GM21515 (cell line): Measurements from ENCODE around the gene ERC2.
"Not testable (repeated sequence)": the region's sequence is repeated elsewhere in the genome, so short reads cannot be mapped to it uniquely, and the experiment has no call there.

Experiments
- ATAC-seq: cut with Tn5 transposase; IDR thresholded peaks from one replicate; pipeline ENCODE4 v1.9.1; 2021; ENCODE audit not compliant: unreplicated experiment

Gene ERC2

DNA sequence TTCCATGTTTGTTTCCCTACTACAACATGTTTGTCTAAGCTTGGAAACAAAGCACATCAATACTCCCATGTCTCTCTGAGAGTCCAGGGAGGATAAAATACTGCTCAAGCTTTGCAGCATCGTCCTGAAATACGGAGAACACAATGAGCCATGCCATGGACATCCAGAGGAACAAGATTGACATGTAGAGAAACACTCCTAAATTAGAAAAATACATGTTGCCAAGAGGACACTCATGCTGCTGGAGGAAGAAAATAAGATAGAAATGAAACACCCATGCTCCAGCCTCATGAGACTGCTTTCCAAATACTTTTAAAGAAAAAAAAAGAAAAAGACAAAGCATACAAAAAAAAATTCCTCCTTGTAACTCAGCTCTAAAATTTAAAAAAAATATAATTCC, 387.0 kb downstream of the ERC2 start:
- ATAC-seq, result no peak

DNA sequence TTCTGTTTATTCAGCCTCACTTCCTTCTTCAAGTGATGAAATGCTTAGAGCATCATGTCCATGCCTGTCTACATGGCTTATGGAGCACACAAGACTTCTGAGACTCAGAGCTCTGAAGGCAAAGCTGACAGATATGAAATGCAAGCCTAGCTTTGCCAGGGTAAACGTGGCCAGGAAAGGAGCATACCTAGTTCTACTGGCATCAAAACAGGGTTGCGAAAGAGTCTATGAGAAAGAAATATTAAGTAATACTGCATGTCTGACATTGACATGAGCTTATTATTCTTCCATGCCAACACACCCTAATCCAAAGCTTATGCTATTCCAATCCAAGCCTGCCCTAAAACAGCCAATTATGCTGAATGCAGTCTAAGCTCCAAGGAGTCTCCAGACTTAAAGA, 391.5 kb downstream of the ERC2 start:
- no peak for ATAC-seq

DNA sequence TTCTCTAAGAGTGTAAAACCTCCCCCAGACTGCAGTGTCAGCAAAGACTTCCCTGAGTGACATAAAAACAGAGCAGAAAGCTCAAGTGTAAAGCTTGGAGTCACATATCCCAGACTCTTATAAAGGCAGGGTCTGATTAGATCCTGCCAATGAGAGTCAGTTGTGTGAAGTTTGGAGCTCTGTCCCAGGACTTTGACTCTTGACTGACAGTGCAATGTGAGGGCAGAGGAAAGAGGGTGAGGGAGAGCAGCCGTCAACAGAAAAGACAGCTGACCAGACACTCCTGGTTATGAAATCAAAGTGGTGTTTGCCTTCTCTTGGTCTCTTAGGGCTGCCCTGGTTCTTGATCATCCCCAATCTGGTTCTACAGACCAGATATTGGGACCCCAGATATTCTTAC, 393.2 kb downstream of the ERC2 start:
- no peak for ATAC-seq

DNA sequence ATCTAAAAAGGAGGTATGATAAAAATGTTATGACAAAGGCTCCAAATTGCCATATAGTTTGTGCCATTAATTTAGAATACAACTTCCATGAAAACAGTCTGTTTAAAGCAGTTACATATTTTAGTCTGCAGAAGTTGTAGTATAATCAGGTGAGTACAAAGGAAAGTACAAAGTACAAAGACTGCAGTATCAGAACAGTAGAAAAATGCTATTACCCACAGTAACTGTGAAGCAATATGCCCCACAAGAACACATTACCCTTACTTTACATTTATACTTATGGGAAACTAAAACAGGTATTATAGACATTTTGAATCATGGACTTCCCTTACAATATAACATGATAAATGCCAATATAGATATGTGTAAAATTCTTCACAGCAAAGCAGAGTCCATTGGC, 398.5 kb downstream of the ERC2 start:
- ATAC-seq, result no peak

DNA sequence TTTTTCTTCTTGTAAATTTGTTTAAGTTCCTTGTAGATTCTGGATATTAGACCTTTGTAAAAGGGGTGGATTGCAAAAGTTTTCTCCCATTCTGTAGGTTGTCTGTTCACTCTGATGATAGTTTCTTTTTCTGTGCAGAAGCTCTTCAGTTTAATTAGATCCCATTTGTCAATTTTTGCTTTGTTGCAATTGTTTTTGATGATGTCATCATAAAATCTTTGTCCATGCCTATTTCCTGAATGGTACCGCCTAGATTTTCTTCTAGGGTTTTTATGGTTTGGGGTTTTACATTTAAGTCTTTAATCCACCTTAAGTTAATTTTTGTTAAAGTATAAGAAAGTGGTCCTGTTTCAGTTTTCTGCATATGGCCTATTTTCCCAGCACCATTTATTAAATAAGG, 401.9 kb downstream of the ERC2 start:
- ATAC-seq, result not testable (repeated sequence)

DNA sequence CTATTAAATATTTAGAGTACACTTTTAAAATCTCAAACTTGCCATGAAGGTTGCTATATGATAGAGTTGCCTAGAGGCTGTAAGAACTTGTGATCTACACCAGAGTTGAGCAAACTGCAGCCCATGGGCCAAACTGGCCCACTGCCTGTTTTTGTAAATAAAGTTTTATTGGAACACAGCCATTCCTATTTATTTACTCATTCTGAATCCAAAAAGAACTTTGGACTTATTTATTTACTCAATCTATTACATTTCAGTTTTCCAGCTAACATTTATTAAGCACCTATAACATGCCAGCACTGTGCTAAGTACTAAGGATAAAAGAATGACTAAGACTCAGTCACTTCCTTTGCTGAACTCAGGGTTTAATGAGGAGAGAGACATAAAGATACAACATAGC, 403.6 kb downstream of the ERC2 start:
- no peak for ATAC-seq

DNA sequence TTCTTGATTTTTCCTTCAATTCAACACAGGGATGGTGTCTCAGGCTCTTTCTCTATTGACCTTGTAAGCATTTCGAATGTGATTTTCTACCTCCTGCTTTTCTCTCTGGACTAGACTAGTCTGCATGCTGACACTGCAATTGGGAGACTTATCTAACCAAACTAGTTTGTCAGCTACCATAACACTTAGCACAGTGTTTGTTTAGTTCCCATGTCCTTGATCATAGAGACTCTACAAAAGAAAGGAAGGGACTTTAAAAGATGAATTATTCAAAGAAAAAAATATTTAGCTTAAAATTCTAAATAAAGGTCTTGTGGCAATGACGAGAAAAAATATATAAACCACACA, 407.0 kb downstream of the ERC2 start:
- no peak for ATAC-seq

DNA sequence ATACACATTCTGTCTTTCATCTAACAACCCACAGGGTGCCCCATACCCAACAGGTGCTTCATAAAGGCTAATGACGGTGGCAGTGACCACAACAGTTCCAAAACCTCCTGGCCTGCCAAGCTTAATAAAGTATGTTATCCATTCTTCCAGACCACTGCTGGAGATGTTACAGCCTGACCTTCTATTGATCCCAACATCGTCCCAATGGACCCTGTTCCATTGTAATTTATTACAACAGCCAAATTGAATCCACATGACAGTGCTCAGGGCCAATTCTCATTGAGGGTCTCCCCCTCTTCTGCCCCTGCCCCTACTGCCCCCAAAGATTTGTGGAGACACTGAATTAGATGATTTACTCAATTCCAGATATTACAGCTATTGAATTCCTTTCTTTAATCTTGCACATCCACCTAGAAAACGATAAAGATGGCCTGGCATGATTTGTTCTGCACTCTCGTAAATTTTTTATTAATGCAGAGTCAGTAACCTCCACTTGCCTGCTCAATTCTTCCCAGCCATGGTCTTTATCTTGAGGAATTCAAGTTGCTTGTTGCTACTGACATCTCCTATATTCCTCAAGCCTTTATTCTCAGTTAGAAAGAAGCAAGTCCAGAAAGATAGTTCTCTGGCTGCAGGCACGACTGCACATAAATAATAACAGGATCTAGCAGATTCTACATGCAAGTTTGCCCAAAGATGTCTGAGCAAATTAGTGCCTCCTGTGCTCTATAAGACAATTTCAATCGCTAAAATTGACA, 407.6 kb downstream of the ERC2 start:
- ATAC-seq, result no peak

DNA sequence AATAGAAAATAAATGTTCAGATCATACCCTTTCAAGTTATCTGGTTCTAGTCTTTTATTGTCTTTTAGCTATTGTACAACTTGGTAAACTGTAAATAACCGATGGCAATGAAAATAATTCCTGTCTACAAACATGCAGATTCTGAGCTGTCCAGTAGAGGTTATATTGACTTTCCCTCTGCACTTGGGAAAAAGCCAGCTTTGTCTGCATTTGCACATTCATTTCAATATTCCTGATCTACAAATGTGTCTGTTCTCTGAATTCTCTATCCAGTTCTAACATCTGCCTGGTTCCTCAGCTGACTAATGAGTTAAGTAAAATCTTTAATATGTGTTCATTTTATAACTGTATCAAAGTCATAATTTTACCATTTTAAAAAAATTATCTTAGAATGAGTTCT, 408.5 kb downstream of the ERC2 start:
- ATAC-seq, result no peak

DNA sequence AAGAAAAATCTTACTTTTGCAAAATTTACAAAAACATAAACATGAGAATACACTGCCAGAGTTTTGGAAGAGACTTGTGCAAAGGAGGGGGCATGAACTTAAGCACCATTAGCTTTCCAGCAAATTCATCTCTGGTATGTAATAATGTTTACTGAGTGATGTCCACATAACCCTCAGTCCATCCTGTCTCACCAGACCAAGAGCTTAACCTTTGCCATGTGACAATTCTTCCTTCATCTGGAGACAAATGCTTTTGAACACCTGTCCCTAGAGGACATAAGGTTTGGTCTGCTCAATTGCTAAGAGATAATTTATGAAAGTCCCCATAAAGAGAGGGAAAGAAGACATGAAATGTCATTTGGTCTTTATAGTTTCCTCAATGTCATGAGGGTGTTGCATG, 412.3 kb downstream of the ERC2 start:
- no peak for ATAC-seq

DNA sequence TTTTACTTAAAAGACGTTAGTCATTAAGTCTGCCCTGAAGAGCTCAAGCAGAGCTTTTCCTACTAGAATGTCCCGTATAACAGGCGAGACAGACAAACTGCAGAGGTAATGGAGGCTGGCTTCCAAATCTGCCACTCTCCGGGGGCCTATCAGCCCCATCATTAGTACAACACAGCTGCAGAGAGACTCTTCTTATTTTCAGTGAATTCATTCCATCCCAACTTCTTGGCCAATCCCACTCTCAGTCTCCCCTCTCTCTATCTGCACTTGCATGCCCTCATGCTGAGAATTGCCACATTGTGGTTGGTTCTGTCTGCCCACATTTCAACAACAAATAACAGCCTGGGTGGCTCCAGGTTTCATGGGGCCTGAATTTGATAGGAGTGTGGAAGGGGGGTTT, 412.7 kb downstream of the ERC2 start:
- no peak for ATAC-seq

DNA sequence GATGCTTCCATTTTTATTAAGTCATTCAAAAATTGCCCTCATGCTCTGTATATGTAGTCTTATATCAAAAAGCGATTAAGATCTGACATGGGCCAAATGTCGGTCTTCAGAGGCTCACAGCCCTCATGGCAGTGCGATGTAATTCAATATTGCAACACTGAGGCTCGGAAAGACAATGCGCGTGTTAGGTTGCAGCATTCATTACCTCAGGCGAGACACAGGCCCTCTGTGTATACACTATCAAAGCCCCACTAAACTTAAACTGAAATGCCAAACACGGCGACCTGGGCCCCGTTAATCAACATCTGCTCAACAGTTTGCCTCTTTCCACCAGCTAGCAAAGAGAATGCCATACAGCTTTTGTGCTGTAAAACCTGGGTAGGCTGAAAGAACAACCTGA, 413.4 kb downstream of the ERC2 start:
- no peak for ATAC-seq

DNA sequence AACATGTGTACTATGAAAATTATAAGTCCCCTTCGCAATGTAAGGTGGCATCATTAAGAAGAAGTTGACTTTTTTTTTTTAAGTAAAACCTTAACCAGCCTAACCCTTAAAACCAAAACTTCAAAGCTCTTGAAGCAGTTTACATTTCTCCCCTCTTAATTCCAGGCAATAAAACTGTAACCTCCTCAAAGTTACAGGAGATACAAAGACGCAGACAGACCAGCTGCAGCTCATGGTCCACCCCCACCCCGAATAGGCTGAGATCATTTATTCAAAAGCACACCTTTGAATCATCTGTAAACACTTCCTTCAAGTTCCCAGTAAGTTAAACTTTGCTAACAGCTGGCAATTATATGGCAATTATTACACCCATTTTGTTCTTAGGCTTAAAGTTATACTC, 414.5 kb downstream of the ERC2 start:
- ATAC-seq, result no peak

DNA sequence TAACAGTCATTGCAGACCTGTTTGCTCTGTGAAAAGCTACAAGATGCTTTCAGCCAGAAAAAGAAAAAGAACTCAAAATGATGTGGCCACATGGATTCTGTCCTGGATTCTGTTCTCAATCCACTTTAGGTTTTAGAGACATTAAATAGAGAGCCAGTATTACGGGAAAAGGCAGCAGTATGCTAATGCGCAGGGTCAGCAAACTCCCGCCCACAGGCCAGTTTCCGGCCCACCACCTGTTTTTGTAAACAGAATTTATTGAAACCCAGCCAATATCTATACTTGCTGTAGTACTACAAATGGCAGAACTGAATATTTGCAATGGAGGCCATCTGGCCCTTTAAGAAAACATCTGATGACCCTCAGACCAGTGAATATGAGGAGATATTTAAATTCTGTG, 416.1 kb downstream of the ERC2 start:
- no peak for ATAC-seq

DNA sequence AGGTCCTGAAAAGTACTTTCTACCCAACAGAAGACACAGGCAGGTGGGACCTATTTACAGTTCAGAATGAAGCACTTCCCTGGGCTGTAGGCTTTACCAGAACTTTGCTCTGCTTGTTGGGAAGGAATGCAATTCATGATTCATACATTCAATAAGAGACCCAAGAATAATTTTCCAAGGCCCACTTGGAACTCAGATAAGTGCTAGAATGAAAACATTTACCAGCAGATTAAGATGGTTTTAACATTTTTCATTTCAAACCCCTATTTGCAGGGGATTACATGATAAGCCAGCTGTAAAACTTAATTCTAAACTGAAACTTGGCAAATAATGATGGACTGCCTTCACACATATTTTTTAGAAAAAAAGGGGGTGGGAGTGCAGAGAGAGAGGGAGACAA, 417.2 kb downstream of the ERC2 start:
- no peak for ATAC-seq

DNA sequence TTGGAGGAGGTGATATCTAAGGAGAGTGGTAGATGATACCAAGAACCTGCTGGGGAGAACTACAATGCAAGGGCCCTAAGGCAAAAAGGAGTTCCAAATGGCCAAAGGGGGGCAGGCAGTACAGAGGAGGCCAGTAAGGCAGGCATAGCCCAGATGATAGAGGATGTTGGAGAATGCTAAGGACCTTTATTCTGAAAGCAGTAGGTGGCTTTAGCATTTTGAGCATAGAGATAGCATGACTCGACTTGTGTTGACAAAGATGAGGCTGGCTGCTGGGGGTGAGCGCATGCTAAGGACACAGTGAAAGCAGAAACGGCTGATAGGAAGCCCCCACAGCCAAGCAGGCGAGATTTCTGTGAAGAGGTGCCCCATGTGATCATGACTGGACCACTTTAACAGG, 419.3 kb downstream of the ERC2 start:
- no peak for ATAC-seq

DNA sequence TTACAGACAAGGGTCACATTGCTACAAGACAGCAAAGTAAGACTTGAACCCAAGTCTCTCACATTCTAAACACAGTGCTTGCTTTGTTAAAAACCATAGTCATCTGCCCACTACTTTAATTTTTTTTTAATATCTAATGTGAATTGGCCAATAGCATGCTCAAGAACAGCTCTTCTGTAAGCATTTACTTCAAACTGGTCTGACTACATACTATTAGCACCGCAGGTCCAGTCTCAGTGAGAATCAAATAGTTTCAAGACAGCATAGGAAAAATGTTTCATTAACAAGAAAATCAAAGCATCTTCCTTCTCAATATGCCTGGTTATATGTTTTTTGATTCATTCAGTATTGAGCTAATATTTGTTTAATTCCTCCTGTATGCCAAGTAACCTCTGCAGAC, 419.9 kb downstream of the ERC2 start:
- ATAC-seq, result no peak

DNA sequence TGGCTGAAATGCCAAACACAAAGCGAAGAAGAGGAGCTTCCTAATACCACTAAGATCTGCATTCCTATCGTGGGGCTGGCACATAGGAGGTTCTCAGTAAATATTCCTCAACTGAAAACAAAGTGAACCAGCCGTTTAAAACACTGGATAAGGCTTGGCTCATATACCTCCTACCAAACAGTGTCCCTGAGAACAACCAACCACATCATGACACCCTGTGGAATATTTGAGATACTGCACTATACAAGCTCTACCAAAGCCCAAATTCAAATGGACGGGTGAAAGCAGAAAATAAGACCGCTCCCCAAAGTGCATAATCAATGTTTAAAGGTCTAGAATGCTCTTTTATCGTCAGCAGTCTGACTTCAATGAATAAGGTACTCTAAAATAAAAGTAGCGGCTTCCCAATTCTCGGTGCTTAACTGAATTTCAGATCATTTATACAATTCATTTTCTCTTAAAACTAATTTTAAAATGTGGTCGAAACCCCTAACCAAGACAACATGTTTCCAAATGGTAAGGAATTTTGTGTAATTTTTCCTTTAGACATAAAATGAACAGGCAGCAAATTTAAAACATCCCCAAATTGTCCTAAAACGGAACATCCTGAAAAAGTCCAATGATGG, 425.8 kb downstream of the ERC2 start:
- ATAC-seq, result no peak

DNA sequence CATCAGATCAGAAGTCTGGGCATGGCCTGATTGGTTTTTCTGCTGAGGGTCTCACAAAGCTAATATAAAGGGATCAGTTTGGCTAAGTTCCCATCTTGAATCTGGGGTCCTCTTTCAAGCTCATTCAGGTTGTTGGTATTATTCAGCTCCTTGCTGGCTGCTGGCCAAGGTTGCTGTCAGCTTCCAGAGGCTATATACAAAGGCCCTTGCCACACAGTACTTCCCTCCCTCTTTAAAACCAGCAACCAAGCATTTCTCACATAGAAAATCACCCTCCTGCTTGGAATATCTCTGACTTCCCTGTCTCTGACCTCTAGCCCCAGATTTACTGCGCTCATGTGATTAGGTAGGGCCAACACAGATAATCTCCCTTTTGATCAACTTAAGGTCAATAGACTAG, 442.9 kb downstream of the ERC2 start:
- ATAC-seq, result no peak

DNA sequence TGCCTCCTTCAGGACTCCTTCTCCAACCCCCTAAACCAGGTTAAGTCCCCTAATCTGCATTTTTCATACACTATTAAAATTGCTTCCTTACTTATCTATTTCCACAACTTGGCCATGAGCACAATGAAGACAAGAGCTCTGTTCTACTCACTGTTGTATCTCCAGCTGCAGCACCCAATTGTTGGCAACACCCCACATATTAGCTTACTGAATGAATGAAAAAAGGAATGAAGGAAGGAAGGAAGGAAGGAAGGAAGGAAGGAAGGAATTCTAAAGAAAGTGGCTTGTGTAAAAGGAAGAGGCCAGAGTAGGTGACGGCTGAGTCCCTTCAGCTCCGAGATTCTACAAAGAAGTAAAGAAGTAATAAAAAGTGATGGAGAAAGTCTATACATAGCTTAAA, 444.7 kb downstream of the ERC2 start:
- ATAC-seq, result no peak

DNA sequence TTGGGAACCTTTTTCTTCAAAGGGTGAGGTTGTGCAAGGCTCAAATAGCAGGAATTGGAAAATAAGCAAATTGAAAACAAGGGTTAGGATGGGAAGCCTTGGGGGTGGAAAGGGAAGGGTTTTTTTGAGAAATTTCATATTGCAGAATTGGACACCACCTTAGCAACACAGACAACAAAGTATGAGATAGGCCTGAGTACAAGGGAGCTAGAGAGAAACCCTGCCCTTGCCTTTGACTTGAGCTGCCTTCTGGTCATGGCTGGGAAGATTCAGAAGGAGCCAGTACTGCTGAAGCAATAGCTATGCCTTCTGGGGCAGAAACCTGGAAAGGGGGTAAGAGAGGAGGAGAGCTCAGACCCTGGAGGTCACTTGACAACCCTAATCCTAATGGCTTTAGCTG, 445.6 kb downstream of the ERC2 start:
- ATAC-seq, result no peak

DNA sequence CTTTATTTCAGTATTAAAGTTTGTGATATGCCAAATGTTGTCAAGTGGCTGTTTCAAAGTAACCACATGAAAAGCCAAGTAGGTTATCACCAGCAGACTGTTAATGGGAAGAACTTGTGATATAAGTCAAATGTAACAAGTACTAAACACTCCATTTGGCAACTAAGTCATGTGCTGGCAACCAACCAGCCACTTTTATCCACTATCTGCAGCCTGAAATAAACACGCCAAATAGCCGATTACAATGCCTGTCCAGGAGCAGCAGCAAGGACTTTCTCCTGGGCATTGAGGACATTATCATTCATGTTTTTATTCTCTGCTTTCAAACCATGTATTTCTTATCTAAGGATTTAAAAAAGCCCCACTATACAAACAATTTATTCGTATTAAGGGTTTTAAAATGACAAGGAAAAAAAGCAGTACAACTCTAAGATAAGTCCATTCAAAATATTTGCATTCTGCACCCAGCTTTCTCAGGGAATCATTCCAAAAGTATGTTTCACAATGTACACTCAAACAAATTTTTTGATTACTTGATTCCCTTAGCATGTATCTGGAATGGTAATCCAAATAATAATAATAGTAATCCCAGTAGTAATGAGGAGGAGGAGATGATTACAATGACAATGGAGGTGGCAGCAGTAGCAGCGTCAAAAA, 448.6 kb downstream of the ERC2 start:
- ATAC-seq, result no peak

DNA sequence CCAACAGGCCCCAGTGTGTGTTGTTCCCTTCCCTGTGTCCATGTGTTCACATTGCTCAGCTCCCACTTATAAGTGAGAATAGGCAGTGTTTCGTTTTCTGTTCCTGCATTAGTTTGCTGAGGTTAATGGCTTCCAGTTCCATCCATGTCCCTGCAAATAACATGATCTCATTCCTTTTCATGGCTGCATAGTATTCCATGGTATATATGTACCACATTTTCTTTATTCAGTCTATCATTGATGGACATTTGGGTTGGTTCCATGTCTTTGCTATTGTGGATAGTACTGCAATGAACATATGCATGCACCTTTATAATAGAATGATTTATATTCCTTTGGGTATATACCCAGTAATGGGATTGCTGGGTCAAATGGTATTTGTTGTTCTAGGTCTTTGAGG, 452.9 kb downstream of the ERC2 start:
- ATAC-seq, result not testable (repeated sequence)
